Heart right ventricle (tissue), 16 donors: ENCODE data around the gene SAFB2. TPM values are rescaled to one million over a fixed set of nuclear protein-coding genes. Genes with fewer than 3 reads are reported as not detected.

Source experiments
- ATAC-seq, 8 donors: fragments of 200-7000 bp; cut with Tn5 transposase; one replicate each; pipeline ENCODE4 v1.9.1; 2020; ENCODE audit warnings: mild to moderate bottlenecking in 8 of 8, moderate library complexity in 8 of 8, moderate number of reproducible peaks in 1 of 8
- DNase-seq, 2 donors: peaks; one replicate each; pipeline ENCODE4 v3.0.0-alpha.2; 2020
- H3K27ac ChIP-seq, 10 donors: fragments of 200-600 bp; sonication (generic) in 2 of 10; one replicate each; pipeline versions ENCODE4 v1.5.0 to v1.8.0; 2020 to 2022; ENCODE audit warnings: mild to moderate bottlenecking in 3 of 10
- H3K27me3 ChIP-seq, 7 donors: fragments of 200-600 bp; one replicate each; pipeline ENCODE4 v1.8.0; 2021 to 2022; ENCODE audit warnings: mild to moderate bottlenecking in 2 of 7
- H3K36me3 ChIP-seq, 9 donors: fragments of 200-600 bp; sonication (generic) in 1 of 9; one replicate each; pipeline versions ENCODE4 v1.5.0 to v1.8.0; 2020 to 2022; ENCODE audit warnings: mild to moderate bottlenecking in 2 of 9
- H3K4me1 ChIP-seq, 9 donors: fragments of 200-600 bp; sonication (generic) in 1 of 9; one replicate each; pipeline versions ENCODE4 v1.5.0 to v1.8.0; 2020 to 2022; ENCODE audit warnings: mild to moderate bottlenecking in 4 of 9
- H3K4me3 ChIP-seq, 10 donors: fragments of 200-600 bp; sonication (generic) in 2 of 10; one replicate each; pipeline versions ENCODE4 v1.5.0 to v1.8.0; 2020 to 2022; ENCODE audit warnings: mild to moderate bottlenecking in 7 of 10, moderate library complexity in 2 of 10
- H3K9me3 ChIP-seq, 11 donors: fragments of 200-600 bp in 10 of 11; sonication (generic) in 2 of 11; one replicate each; pipeline versions ENCODE4 v1.5.0 to v1.8.0; 2013 to 2022; ENCODE audit warnings: mild to moderate bottlenecking in 2 of 11, control low read depth in 1 of 11, moderate library complexity in 1 of 11
- CTCF ChIP-seq, 9 donors: fragments of 200-600 bp; sonication (generic) in 2 of 9; IDR thresholded peaks; one replicate each; pipeline versions ENCODE4 v1.5.0 to v1.8.0; 2021 to 2022; ENCODE audit warnings: antibody characterized with exemption in 9 of 9, mild to moderate bottlenecking in 5 of 9, moderate library complexity in 1 of 9
- WGBS, 2 donors: extraction: QIAGEN DNeasy Blood & Tissue Kit; methylation state at CpG; one replicate each; pipeline ENCODE4 v1.1.7; 2013; ENCODE audit warnings: inconsistent platforms in 1 of 2; 5-methylcytosine and 5-hydroxymethylcytosine counted together
- intact Hi-C, 10 donors: fragments of 100-400 bp; cut with DNase I; formaldehyde crosslinking; loops; one replicate each; pipeline versions ENCODE4 v1.11.1 to v1.14.2; 2022
- long read RNA-seq, 3 donors: library from polyadenylated mRNA; unstranded; transcript quantifications; one replicate each; pipeline ENCODE4 v2.0.0, GENCODE V29; 2020 to 2021
- polyA plus RNA-seq, 2 donors: library from polyadenylated mRNA; stranded (reverse); fragments of 200-250 nt; gene quantifications; one replicate each; pipeline ENCODE4 v1.2.3, GENCODE V29; 2013
- total RNA-seq, 10 donors: library from RNA; stranded (reverse); fragmentation: NEBNext Ultra II Directional in 3 of 10; extraction: Animal tissue kit (Norgen Biotek cat#: 25700) in 3 of 10; gene quantifications; one replicate each; pipeline versions ENCODE4 v1.2.1 to v1.2.4, GENCODE V29; 2021 to 2023
- donor health status: Arrhythmogenic right ventricular cardiomyopathy.
- donor health status: ischemic (EF 13 %, LVEDD 7.1; RV severe dilation, severe dysfunction).
- donor health status: healthy with polysubstance abuse.
- donor health status: DM: no; HTN: yes; CAD: no.
- donor health status: DM: no; HTN: no; CAD: no.
- donor health status: ischemic (EF 25% LVEDD 6.9; RV normal size, moderate dysfunction).
- donor health status: ischemic (EF 25% LVEDD 5.7; RV mildly dilated, moderate dysfunction).
- donor health status: healthy.
- donor health status: DM: yes; HTN: yes; CAD: no.
- donor health status: Ischemic cardiomyopathy.
- donor health status: ischemic (EF 35%, LVEDD 5.7; RV mildly dilated, moderate dysfunction).
- donor health status: nonischemic (EF 11% LVEDD 7.7; RV severe dilation, severe dysfunction).
- donor health status: DM: yes; HTN: yes; CAD: no.
- donor health status: PGD.
- donor health status: ischemic (EF 29% LVEDD 5.4; RV normal size, mild dysfunction).
- donor health status: nonischemic (EF 23%, LVEDD 6.1; RV moderate dilation, normal function).

The SAFB2 gene
- total RNA-seq = 10 to 100 TPM; 34.4 to 70.4 (median 45.9) TPM
- 10 to 100 TPM; 30.8 to 80.3 TPM for polyA plus RNA-seq
- long read RNA-seq, donor 1, partial matches to known transcripts = 36 of 49 reads
- long read RNA-seq, donor 1, other reads (novel, unspliced or antisense) = 10 of 49 reads
- long read RNA-seq, donor 2, partial matches to known transcripts = 21 of 33 reads
- long read RNA-seq, donor 2, other reads (novel, unspliced or antisense) = 8 of 33 reads
- long read RNA-seq, donor 3, partial matches to known transcripts = 54 of 68 reads
- long read RNA-seq, donor 3, other reads (novel, unspliced or antisense) = 14 of 68 reads

DNA sequence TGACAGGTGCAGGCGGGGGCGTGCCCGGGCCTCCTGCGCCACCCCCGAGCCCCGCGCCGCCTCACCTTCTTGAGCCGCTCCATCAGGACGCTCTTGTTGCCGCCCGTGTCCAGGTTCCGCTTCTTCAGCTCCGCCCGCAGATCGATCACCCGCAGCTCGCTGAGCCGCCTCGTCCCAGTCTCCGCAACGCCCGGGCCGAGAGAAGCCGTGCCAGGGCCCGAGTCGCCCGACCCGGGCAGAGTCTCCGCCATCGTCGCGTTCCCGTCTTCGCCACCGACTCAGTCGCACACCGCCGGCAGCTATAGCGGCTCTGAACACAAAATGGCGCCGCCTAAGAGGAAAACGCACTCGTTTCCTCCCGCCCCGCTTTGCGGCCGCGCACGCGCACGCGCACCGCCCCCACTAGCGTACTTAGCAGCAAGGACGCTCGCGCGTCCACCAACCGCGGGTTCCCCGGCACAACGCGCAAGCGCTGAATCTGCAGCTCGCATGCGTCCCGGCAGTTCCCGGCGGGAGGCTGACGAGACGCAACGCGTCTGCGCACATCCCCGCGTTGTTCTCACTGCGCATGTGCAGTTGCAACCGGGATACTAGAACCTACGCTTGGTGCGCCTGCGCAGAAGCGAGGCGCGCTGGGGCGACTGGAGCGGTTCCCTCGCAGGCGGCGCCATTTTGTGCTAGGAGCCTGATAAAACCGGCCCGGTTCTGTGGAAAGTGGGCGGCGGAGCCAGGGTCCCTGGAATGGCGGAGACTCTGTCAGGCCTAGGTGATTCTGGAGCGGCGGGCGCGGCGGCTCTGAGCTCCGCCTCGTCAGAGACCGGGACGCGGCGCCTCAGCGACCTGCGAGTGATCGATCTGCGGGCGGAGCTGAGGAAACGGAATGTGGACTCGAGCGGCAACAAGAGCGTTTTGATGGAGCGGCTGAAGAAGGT is at the start of gene SAFB2, which contains the start of gene SAFB:
SAFB2 (minus strand) TSS at position 312 of the 932 bp plus-strand sequence; CDS start at position 251, 61 bp downstream.
SAFB (plus strand) TSS at position 619 of the 932 bp plus-strand sequence; CDS start at position 742, 123 bp downstream.
- peak within 1 kb of the TSS; percentile 93 to 98 (median 96) for H3K27ac ChIP-seq
- H3K36me3 ChIP-seq = peaks cover 0 to 65% (median 14%) of the 10 kb centered on the region in 9 donors
- H3K27me3 ChIP-seq = no peaks in the 10 kb centered on the region
- peak; percentile 99 to 100 for DNase-seq
- H3K4me1 ChIP-seq = peaks cover 23 to 83% (median 76%) of the 10 kb centered on the region in 9 donors
- H3K9me3 ChIP-seq = no peaks in the 10 kb centered on the region
- TF ChIP-seq CTCF (IDR thresholded peaks at IDR 0.05) = no peak
- 0% methylated on average over 113 to 116 of the region's 116 CpGs for WGBS, 2 donors
- intact Hi-C loops = loop anchor here in 4 of 10 donors (2.0 to 5.0 kb wide), 5 partner anchors 55 to 170 kb away; partner anchors contain the start of genes DUS3L (in 2 of the 4), HSD11B1L (in 2 of the 4) and MICOS13 (in 2 of the 4)
- ATAC-seq = peak; percentile 95 to 98 (median 96)
- H3K4me3 ChIP-seq = peak within 1 kb of the TSS; percentile 89 to 100 (median 97)

DNA sequence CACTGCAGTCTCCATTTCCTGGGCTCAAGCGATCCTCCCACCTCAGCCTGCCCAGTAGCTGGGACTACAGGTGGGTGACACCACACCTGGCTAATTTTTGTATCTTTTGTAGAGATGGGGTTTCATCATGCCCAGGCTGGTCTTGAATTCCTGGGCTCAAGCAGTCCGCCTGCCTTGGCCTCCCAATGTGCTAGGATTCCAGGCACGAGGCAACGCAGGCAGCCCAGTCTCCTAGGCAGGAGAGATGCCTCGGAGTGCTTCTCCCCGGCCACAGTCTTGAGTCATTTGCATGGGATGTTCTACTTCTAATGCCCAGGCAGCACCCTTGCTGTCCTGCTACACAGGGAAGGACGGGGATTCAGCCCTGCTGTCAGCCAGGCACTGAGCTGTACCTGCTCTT is 49.0 kb upstream of the SAFB2 start:
- intact Hi-C loops = no loop called here
- 95% methylated on average over 7 of the region's 7 CpGs for WGBS, 2 donors
- ATAC-seq = no peak

DNA sequence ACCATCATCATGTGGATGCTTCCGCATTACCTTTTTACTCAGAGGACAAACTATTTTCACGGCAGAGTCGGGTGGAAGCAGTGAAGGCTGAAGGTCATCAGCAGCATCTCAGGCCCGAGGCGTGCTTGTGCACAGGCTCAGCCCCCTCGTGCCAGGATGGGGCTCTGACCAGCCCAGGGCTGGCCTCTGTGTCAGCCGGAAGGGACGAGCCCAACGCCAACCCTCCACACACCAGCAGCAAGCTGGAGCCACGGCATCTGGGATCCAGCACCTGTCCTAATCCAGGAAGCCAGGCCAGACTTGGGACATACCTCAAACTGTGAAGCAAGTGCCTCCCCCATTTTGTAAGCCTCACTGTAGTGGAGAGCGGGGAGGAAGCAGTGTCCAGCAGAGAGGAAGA is 46.6 kb upstream of the SAFB2 start:
- ATAC-seq (peak in 2 of 8 donors; percentile 6 to 22), DNase-seq (no peak)
- intact Hi-C loops = no loop called here
- no peak overlapping the region for H3K27ac ChIP-seq
- H3K27me3 ChIP-seq = no peaks in the 10 kb centered on the region
- no peak overlapping the region for H3K4me3 ChIP-seq
- WGBS, 2 donors = 81 to 85% methylated on average over 11 of the region's 11 CpGs
- H3K4me1 ChIP-seq = no peaks in the 10 kb centered on the region
- peaks cover 5 to 78% (median 58%) of the 10 kb centered on the region in 9 donors for H3K36me3 ChIP-seq
- no peak for TF ChIP-seq CTCF (IDR thresholded peaks at IDR 0.05)
- H3K9me3 ChIP-seq = no peaks in the 10 kb centered on the region

More for the DNA sequence above, 49.0 kb upstream of the SAFB2 start:
- Histone ChIP-seq H3K4me1 (peaks cover 0 to 16% (median 6%) of the 10 kb centered on the region in 9 donors), H3K27ac (no peak overlapping the region), H3K4me3 (no peak overlapping the region), H3K27me3 (no peaks in the 10 kb centered on the region), H3K9me3 (no peaks in the 10 kb centered on the region), H3K36me3 (peaks cover 0 to 54% (median 34%) of the 10 kb centered on the region in 9 donors)
- no peak for TF ChIP-seq CTCF (IDR thresholded peaks at IDR 0.05)
- DNase-seq = no peak

DNA sequence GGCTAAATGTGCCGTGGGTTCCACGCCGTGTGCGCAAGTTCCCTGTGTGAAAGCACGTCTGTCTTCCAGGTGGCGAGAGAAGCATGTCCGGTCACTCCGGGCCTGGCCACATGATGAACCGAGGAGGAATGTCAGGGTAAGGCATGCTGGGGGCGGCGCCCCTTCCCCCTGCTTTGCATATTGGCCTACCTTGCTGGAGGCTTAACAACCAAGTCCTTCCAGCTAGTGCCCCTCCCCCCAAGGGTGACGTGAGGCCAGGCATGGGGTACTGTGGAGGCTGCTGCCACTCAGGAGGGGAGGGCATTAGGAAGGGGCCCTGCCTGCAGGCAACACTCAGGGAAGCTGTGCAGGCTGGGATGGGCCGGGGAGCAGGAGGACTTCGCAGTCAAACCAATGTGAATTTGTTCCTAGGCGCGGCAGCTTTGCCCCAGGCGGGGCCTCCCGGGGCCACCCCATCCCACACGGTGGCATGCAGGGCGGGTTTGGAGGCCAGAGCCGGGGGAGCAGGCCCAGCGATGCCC is 45.2 kb upstream of the SAFB2 start:
- Histone ChIP-seq H3K9me3 (no peaks in the 10 kb centered on the region), H3K4me1 (no peaks in the 10 kb centered on the region), H3K27me3 (no peaks in the 10 kb centered on the region), H3K36me3 (peaks cover 14 to 92% (median 72%) of the 10 kb centered on the region in 9 donors), H3K4me3 (no peak overlapping the region), H3K27ac (no peak overlapping the region)
- ATAC-seq = peak in 4 of 8 donors; percentile 14 to 23 (median 14)
- no peak for DNase-seq
- intact Hi-C loops = no loop called here
- TF ChIP-seq CTCF (IDR thresholded peaks at IDR 0.05) = no peak
- 84 to 86% methylated on average over 22 of the region's 22 CpGs for WGBS, 2 donors
